Measurements from ENCODE around the gene GHRHR.

GHRHR gene

GRCh38 chr7:30965883-30966282, 2.1 kb downstream of the GHRHR start:
- H3K79me2 ChIP-seq (ENCODE audit: insufficient read depth, low read length): no peaks in the 10 kb centered on the region
- no peak overlapping the region for H3K4me3 ChIP-seq (ENCODE audit: low read depth in 1 of 2, low read length in 2 of 2)
- H3K27ac ChIP-seq (ENCODE audit: low read length): no peak overlapping the region
- no peaks in the 10 kb centered on the region for H3K4me1 ChIP-seq (ENCODE audit: insufficient read depth, low read length)
- H3K4me2 ChIP-seq (ENCODE audit: insufficient read depth, low read length): no peak overlapping the region
- peaks cover 3% of the 10 kb centered on the region for H3K27me3 ChIP-seq (ENCODE audit: insufficient read depth, low read length, poor library complexity)
- H2AFZ ChIP-seq (ENCODE audit: low read depth, low read length): no peak overlapping the region
- no peak for ATAC-seq (ENCODE audit: insufficient read depth, low read depth)
- no peaks in the 10 kb centered on the region for H3K36me3 ChIP-seq (ENCODE audit: insufficient read depth, low read length)
- TF ChIP-seq EZH2 (IDR thresholded peaks at IDR 0.05; ENCODE audit: borderline replicate concordance, low read depth, low read length, severe bottlenecking): no peak
- no peak for TF ChIP-seq CTCF (IDR thresholded peaks at IDR 0.05; ENCODE audit: borderline replicate concordance, extremely low read depth, low read length, poor library complexity, severe bottlenecking)
- H3K9me3 ChIP-seq (ENCODE audit: insufficient read depth, low read length, severe bottlenecking): no peaks in the 10 kb centered on the region
- no peak for DNase-seq
- no peak overlapping the region for H3K9ac ChIP-seq (ENCODE audit: low read depth, low read length)
- no peaks in the 10 kb centered on the region for H4K20me1 ChIP-seq (ENCODE audit: insufficient read depth, low read length)

- no peak overlapping the region for H2AFZ ChIP-seq (ENCODE audit: low read depth, low read length)
- H3K4me2 ChIP-seq (ENCODE audit: insufficient read depth, low read length): no peak overlapping the region
- H3K36me3 ChIP-seq (ENCODE audit: insufficient read depth, low read length): no peaks in the 10 kb centered on the region
- H3K27ac ChIP-seq (ENCODE audit: low read length): no peak overlapping the region
- ATAC-seq (ENCODE audit: insufficient read depth, low read depth) (no peak), DNase-seq (no peak)
- H3K4me3 ChIP-seq (ENCODE audit: low read depth in 1 of 2, low read length in 2 of 2): no peak overlapping the region
- H3K4me1 ChIP-seq (ENCODE audit: insufficient read depth, low read length): no peaks in the 10 kb centered on the region
- H3K9me3 ChIP-seq (ENCODE audit: insufficient read depth, low read length, severe bottlenecking): no peaks in the 10 kb centered on the region
- no peaks in the 10 kb centered on the region for H4K20me1 ChIP-seq (ENCODE audit: insufficient read depth, low read length)
- H3K79me2 ChIP-seq (ENCODE audit: insufficient read depth, low read length): no peaks in the 10 kb centered on the region
- TF ChIP-seq CTCF (IDR thresholded peaks at IDR 0.05; ENCODE audit: borderline replicate concordance, extremely low read depth, low read length, poor library complexity, severe bottlenecking) (no peak), EZH2 (IDR thresholded peaks at IDR 0.05; ENCODE audit: borderline replicate concordance, low read depth, low read length, severe bottlenecking) (no peak)
- peaks cover 11% of the 10 kb centered on the region for H3K27me3 ChIP-seq (ENCODE audit: insufficient read depth, low read length, poor library complexity)
- no peak overlapping the region for H3K9ac ChIP-seq (ENCODE audit: low read depth, low read length)
These were observed 4.5 kb downstream of the GHRHR start for GRCh38 chr7:30968294-30968693.

GRCh38 chr7:30968747-30969603, 5.2 kb downstream of the GHRHR start:
- Histone ChIP-seq H3K4me3 (ENCODE audit: low read depth in 1 of 2, low read length in 2 of 2) (no peak overlapping the region), H3K27me3 (ENCODE audit: insufficient read depth, low read length, poor library complexity) (peaks cover 13% of the 10 kb centered on the region), H3K36me3 (ENCODE audit: insufficient read depth, low read length) (no peaks in the 10 kb centered on the region), H2AFZ (ENCODE audit: low read depth, low read length) (no peak overlapping the region), H4K20me1 (ENCODE audit: insufficient read depth, low read length) (no peaks in the 10 kb centered on the region), H3K9me3 (ENCODE audit: insufficient read depth, low read length, severe bottlenecking) (no peaks in the 10 kb centered on the region), H3K79me2 (ENCODE audit: insufficient read depth, low read length) (no peaks in the 10 kb centered on the region), H3K4me2 (ENCODE audit: insufficient read depth, low read length) (no peak overlapping the region), H3K4me1 (ENCODE audit: insufficient read depth, low read length) (no peaks in the 10 kb centered on the region), H3K27ac (ENCODE audit: low read length) (no peak overlapping the region), H3K9ac (ENCODE audit: low read depth, low read length) (no peak overlapping the region)
- DNase-seq (no peak), ATAC-seq (ENCODE audit: insufficient read depth, low read depth) (no peak)
- TF ChIP-seq CTCF (IDR thresholded peaks at IDR 0.05; ENCODE audit: borderline replicate concordance, extremely low read depth, low read length, poor library complexity, severe bottlenecking) (no peak), EZH2 (IDR thresholded peaks at IDR 0.05; ENCODE audit: borderline replicate concordance, low read depth, low read length, severe bottlenecking) (no peak)
